HG03571 (cell line): Measurements from ENCODE around the gene EIF5A.

Experiments used
- ATAC-seq: cut with Tn5 transposase; IDR thresholded peaks from one replicate; pipeline ENCODE4 v1.9.1; 2021; ENCODE audit not compliant: unreplicated experiment

The EIF5A gene

DNA sequence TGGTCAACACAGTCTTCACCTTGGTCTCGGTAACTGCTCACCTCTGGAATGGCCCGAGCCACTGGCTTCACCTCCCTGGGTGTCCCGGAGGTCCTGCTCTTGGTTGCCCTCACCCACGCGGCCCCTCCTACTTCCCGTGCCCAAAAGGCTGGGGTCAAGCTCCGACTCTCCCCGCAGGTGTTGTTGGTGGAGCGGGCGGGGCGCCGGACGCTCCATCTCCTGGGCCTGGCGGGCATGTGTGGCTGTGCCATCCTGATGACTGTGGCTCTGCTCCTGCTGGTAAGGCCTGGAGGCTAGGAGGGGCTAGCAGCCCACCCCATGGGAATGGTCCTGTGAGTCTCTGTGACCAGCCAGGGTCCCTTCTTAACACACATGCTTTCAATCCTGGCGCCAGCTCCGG, 22.5 kb upstream of the EIF5A start:
- ATAC-seq: no peak

DNA sequence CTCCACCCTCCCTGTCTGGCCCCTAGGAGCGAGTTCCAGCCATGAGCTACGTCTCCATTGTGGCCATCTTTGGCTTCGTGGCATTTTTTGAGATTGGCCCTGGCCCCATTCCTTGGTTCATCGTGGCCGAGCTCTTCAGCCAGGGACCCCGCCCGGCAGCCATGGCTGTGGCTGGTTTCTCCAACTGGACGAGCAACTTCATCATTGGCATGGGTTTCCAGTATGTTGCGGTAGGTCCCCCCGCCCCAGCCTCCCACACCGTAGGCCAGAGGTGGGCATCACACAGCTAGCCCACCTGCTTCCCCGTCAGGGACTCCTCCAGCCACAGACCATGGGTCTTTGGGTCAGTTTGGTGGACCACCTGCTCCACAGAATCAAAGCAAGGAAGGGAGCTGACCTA, 21.7 kb upstream of the EIF5A start:
- no peak for ATAC-seq

DNA sequence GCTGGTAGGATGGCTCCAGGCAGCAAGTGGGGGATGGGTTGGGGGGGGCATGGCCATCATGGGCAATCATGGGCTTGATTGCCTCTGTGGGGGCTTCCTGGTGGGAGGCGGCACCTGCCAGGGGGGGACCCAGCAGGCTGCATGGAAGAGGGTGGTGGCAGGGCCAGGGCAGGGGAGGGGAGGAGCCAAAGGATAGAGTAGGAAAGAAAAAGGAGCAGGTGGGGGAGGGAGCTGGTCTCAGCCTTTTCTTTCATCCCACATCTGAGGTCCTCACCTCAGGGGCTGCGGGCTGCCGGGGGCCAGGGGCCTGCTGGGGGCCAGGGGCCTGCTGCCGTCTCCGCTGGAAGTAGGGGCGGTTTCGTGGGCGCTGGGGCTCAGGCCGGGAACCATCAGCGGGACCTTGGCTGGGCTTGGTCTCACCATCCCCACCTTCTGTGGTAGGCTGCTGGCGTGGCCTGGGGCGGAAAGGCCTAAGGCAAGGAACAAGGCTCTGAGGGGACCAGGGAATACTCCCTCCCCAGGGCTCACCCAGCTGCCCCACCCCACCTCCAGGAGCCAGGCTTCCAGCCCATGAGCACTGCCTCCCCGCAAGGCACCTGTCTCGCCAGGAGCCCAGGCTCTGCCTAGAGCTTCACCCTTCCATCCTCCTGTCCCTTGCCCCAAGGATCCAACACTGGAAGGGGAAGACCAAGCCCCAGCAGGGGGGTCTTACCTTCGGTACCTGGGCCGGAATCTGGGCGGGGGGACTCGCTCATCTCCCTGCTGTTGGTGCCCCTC, 18.0 kb upstream of the EIF5A start:
- ATAC-seq: no peak

GRCh38 chr17:7290166-7290565, 17.3 kb upstream of the EIF5A start:
- ATAC-seq: no peak

DNA sequence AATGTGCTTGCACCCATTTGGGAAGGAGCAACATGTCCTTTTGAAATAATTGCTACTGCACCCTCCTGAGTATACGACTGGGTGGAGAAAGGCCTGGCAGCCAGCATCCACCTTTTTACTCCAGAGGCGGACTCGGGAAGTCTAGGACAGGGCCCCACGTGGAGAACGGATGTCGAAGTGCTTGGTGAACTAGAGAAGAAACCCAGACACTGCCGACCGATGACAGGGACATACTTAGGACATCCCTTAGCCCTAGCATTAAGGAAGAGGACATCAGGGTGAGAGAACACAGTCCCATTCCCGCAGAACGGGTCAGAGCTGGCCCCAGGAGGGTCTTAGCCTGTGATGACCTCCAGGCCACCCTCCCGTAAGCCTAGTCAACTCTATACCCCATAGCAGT, 16.7 kb upstream of the EIF5A start:
- no peak for ATAC-seq

GRCh38 chr17:7292194-7292593, 15.2 kb upstream of the EIF5A start:
- no peak for ATAC-seq

DNA sequence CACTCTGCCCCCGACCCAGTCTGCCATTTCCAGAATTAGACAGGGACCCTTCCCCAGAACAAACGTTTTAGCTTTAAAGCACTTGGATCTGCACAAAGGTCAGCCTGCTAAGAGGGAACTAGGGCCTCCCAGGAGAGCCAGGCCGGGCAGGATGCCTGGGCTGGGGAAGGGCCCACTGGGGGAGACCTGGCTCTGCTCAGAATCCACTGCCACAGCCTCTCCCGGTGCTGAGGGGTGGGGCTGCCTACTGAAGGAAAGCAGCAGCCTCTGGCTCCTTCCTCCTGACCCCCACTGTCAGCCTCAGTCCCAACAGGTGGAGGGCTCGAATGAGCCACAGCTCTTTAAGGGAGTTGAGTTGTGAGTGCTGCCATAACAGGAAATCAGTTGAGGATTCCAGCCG, 14.7 kb upstream of the EIF5A start:
- no peak for ATAC-seq

GRCh38 chr17:7293159-7293558, 14.3 kb upstream of the EIF5A start:
- no peak for ATAC-seq

DNA sequence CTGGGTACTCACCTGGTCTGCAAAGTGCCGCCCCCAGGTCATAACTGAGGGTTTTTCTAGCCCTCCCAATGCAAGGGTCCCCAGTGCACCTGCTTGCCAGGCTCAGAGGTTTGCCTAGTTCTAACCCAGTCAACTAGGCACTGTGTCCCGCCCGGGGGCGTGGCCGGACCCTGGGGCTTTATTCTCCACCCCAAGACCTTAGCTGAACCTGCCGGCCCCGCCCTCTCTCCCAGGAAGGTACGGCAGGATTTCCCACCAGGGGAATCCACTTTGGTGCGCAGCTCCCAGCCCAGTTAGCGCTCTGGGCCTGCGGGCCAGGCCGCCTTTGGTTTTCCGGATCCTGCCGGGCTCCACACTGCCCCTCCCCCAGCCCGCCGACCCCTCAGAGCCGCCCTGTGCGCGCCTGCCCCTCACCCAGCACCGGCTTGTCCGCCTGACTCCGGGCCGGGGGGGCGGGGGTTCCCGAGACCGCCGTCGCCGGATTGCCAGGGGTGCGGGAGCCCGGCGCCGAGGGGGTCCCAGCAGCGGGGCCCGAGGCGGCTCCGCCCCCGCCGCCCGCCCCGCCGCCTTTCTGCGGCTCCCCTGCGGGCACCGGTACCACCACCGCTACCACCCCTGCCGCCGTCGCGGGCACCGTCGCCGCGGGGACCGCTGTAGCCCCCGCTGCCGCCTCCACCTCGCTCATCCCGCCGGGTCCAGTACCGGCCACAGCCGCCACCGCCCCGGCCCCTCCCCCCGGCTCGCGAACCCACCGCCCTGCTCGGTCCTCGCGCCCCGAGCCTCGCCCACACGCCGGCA, 13.4 kb upstream of the EIF5A start:
- ATAC-seq: no peak

DNA sequence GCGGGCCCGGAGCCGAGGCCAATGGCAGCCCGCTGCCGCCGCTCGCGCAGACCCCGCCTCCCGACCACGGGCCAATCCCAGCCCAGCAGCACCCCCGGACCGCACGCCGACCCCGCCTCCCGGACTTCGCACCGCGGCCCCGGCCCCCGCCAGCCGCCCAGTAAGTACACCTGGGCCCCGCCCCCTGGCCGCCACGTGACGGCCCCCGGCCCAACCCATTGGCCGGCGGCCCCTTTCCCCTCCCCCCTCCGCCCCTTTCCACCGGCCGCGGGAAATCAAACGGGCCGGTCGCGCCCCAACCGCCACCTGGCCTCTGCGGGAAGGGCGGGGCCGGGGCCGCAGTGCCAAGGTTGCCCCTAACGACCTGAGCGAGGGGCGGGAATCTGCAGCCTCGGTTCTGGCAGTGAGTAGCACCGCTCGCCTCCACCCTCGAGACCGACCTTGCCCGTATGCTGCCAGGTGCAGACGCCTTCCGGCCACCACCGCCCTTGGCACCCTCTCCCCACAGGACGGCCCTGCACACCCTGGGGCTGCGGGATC, 12.7 kb upstream of the EIF5A start, which contains the start of gene YBX2:
YBX2 (minus strand) TSS at position 26 of the 540 bp plus-strand sequence. CDS start 139 bp downstream, outside the sequence.
- no peak for ATAC-seq

DNA sequence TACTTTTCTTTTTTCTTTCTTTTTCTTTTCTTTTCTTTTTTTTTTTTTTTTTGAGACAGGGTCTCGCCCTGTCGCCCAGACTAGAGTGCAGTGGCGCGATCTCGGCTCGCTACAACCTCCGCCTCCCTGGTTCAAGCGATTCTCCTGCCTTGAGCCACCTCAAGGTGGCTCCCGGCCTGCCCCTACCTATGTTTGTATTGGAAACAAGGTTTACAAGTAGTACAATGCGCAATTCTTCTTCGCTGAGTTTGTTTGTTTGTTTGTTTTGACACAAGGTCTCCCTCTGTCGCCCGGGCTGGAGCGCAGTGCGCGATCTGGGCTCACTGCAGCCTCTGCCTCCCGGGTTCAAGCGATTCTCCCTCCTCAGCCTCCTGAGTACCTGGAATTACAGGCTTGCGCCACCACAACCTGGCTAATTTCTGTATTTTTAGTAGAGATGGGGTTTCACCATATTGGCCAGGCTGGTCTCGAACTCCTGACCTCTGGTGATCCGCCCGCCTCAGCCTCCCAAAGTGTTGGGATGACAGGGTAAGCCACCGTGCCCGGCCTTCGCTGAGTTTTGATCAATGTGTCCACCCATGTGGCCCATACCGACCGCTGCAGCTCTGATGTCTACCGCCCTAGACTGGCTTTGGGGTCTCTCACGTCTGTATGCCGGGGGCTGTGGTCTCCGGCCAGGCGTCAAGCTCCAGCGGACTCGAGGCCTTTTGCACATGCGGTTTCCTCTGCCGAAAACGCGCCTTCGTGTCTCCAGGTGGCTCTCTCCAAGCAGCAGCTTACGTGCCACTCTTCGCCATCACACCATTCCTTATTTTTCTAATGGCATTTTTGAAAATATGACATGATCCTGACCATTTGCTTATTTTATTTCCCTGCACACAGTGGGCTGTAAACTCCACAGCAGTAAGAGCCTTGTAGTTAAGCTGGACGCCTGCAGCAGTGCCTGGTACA, 11.9 kb upstream of the EIF5A start:
- no peak for ATAC-seq

DNA sequence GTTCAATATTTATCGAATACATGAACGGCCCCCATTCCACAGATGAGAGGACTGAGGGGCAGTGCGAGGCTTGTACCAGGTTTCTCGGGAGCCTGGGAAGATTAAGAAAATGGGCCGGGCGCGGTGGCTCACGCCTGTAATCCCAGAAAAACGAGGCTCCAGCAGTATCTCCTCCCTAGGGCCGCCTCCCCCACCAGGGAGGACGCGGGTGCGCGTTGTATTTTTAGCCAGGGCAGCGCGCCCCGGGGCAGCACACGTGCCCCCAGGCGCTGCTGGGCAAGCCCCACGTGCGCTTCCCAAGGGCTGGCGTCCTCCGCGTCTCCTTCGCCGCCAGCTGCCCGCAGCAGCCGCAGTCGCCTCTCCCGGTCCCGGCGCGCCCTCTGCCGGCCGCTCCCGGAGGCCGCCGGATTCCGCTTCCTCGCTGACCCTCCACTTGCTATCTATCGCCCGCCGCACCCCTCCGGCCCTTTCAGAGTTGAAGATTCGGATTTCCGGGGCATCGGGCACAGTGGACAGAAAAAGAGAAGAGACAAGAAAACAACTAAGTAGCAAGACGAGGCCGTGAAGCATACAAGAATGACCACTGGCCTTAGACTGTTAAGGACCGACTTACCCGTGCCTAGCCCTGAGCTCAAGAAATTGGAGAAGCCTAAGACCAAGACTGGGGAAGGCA, 11.1 kb upstream of the EIF5A start:
- ATAC-seq: no peak

DNA sequence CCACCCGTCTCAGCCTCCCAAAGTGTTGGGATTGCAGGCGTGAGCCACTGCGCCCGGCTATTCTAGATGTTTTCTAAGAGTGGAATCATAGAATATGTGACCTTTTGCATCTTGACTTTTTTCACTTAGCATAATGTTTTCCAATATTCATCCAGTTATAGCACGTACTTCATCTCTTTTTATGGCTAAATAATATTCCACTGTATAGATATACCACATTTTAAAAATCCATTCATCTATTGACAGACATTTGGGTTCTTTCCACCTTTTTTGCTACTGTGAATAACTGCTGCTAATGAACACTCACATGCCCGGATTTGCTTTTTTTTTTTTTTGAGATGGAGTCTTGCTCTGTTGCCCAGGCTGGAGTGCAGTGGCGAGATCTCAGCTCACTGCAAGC, 3.2 kb upstream of the EIF5A start:
- ATAC-seq: no peak

- ATAC-seq: no peak
These were observed 527 bp downstream of the EIF5A start for GRCh38 chr17:7307686-7308624.

DNA sequence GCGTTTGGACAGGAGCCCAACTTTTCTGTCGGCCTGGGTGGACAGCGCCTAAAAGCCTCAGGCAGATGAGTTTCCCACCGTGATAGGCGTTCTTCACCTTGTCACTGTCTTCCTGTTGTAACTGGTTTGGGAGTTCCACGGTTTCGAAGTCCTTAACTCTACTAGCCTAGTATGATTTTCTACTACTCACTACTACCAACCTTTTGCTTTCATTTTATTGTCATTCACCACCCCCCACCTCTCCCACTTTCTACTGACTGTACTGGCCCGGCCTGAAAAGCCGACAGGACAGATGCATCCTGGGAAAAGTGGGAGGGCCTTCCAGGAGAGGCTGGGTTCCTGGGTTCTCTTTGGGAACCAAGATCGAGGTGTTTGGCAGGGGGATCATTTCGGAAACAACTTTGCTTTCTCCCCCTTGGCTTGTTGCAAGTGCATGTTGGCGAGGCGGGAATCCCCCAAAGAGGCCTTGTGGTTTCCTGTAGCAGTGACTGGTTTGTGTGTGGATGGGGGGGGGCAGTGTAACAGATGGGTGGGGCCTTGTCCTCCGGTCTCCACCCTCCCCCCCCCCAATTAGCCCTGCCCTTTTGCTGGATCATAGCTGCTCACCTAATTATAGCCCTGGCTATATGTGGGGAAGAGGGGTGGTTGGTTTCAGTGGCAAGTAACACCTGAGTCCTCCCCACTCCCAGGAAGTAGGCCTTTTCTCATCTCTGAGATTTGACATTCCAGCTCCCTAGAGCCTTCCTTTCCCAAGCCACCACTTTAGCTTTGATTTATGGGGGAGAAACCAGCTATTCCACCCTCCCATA, 1.4 kb downstream of the EIF5A start:
- ATAC-seq: no peak

- ATAC-seq: no peak
These were observed 2.2 kb downstream of the EIF5A start for GRCh38 chr17:7309628-7310027.

GRCh38 chr17:7311110-7311705, 3.8 kb downstream of the EIF5A start:
- no peak for ATAC-seq
